SK-N-SH treated with all-trans-retinoic acid at 6 μM for 48 hours (cell line): ENCODE data around the gene WNK1.

Source experiments
- ARNTL ChIP-seq: fragments of 450-650 bp; formaldehyde crosslinking; IDR thresholded peaks from 2 replicates; pipeline ENCODE4 v1.5.0; 2020; ENCODE audit warnings: low read depth, mild to moderate bottlenecking, moderate library complexity, borderline replicate concordance
- ESRRG ChIP-seq: fragments of 250-450 bp; sonication (Bioruptor Pico); IDR thresholded peaks from 2 replicates; pipeline ENCODE4 v1.6.1; 2021; ENCODE audit warnings: mild to moderate bottlenecking
- OSR1 ChIP-seq: fragments of 250-450 bp; sonication (Bioruptor Pico); IDR thresholded peaks from 2 replicates; pipeline ENCODE4 v1.8.0; 2022; ENCODE audit warnings: moderate library complexity, mild to moderate bottlenecking, inconsistent platforms
- RARB ChIP-seq: fragments of 250-450 bp; sonication (Bioruptor Pico); IDR thresholded peaks from 2 replicates; pipeline ENCODE4 v1.8.0; 2021; ENCODE audit warnings: mild to moderate bottlenecking, moderate library complexity
- ZFP3 ChIP-seq: fragments of 250-450 bp; sonication (Bioruptor Pico); IDR thresholded peaks from 2 replicates; pipeline ENCODE4 v1.5.0; 2020; ENCODE audit warnings: mild to moderate bottlenecking, moderate library complexity
- ZNF565 ChIP-seq: fragments of 450-650 bp; formaldehyde crosslinking; conservative IDR thresholded peaks from 2 replicates; pipeline ENCODE4 v1.5.0; 2020; ENCODE audit warnings: low read depth, mild to moderate bottlenecking, moderate library complexity
- ZNF70 ChIP-seq: fragments of 450-650 bp; formaldehyde crosslinking; IDR thresholded peaks from 2 replicates; pipeline ENCODE4 v1.5.0; 2020; ENCODE audit warnings: mild to moderate bottlenecking, moderate library complexity
- TF ChIP-seq, protein P1 (sequence below): fragments of 250-450 bp; sonication (Bioruptor Pico); IDR thresholded peaks from 2 replicates; pipeline ENCODE4 v1.5.1; 2020; ENCODE audit warnings: low read depth, mild to moderate bottlenecking, moderate library complexity
- TF ChIP-seq, protein P2 (sequence below): fragments of 250-450 bp; sonication (Bioruptor Pico); IDR thresholded peaks from 2 replicates; pipeline ENCODE4 v1.8.0; 2020; ENCODE audit warnings: mild to moderate bottlenecking, moderate library complexity, borderline replicate concordance
- TF ChIP-seq, protein P3 (sequence below): fragments of 250-450 bp; sonication (Bioruptor Pico); IDR thresholded peaks from 2 replicates; pipeline ENCODE4 v1.5.0; 2020; ENCODE audit warnings: mild to moderate bottlenecking, moderate library complexity

DNA sequence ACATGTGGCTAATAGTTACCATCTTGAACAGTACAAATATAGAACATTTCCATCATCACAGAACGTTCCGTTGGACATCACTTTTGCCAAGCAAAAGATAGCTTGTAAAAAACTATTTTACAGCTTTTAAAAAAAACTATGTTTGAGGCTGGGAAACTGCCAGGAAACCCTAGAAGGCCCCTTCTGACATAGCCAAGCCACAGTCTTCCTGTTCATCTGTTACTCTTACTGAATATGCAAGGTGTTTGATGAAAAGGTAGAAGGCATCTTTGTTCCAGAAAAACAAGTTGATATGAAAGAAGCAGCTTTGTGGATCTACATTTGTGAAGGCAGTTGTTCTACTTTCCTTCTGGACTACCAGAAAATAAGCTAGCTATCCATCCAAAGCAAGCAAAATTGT lies 23.6 kb upstream of the WNK1 start:
- TF ChIP-seq ZNF565 (CRISPR knock-in tag) (no peak), ARNTL (CRISPR knock-in tag) (no peak), ZNF70 (CRISPR knock-in tag) (no peak), ESRRG (no peak), OSR1 (no peak), ZFP3 (no peak), RARB (no peak)
- TF ChIP-seq, protein P1, sequence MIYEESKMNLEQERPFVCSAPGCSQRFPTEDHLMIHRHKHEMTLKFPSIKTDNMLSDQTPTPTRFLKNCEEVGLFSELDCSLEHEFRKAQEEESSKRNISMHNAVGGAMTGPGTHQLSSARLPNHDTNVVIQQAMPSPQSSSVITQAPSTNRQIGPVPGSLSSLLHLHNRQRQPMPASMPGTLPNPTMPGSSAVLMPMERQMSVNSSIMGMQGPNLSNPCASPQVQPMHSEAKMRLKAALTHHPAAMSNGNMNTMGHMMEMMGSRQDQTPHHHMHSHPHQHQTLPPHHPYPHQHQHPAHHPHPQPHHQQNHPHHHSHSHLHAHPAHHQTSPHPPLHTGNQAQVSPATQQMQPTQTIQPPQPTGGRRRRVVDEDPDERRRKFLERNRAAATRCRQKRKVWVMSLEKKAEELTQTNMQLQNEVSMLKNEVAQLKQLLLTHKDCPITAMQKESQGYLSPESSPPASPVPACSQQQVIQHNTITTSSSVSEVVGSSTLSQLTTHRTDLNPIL (CRISPR knock-in tag): no peak
- TF ChIP-seq, protein P2, sequence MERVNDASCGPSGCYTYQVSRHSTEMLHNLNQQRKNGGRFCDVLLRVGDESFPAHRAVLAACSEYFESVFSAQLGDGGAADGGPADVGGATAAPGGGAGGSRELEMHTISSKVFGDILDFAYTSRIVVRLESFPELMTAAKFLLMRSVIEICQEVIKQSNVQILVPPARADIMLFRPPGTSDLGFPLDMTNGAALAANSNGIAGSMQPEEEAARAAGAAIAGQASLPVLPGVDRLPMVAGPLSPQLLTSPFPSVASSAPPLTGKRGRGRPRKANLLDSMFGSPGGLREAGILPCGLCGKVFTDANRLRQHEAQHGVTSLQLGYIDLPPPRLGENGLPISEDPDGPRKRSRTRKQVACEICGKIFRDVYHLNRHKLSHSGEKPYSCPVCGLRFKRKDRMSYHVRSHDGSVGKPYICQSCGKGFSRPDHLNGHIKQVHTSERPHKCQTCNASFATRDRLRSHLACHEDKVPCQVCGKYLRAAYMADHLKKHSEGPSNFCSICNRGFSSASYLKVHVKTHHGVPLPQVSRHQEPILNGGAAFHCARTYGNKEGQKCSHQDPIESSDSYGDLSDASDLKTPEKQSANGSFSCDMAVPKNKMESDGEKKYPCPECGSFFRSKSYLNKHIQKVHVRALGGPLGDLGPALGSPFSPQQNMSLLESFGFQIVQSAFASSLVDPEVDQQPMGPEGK (CRISPR knock-in tag): no peak
- TF ChIP-seq, protein P3, sequence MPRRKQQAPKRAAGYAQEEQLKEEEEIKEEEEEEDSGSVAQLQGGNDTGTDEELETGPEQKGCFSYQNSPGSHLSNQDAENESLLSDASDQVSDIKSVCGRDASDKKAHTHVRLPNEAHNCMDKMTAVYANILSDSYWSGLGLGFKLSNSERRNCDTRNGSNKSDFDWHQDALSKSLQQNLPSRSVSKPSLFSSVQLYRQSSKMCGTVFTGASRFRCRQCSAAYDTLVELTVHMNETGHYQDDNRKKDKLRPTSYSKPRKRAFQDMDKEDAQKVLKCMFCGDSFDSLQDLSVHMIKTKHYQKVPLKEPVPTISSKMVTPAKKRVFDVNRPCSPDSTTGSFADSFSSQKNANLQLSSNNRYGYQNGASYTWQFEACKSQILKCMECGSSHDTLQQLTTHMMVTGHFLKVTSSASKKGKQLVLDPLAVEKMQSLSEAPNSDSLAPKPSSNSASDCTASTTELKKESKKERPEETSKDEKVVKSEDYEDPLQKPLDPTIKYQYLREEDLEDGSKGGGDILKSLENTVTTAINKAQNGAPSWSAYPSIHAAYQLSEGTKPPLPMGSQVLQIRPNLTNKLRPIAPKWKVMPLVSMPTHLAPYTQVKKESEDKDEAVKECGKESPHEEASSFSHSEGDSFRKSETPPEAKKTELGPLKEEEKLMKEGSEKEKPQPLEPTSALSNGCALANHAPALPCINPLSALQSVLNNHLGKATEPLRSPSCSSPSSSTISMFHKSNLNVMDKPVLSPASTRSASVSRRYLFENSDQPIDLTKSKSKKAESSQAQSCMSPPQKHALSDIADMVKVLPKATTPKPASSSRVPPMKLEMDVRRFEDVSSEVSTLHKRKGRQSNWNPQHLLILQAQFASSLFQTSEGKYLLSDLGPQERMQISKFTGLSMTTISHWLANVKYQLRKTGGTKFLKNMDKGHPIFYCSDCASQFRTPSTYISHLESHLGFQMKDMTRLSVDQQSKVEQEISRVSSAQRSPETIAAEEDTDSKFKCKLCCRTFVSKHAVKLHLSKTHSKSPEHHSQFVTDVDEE (CRISPR knock-in tag): no peak
